Psoas muscle (tissue), 8 donors: ENCODE results near the gene IL6ST. TPM values are rescaled to one million over a fixed set of nuclear protein-coding genes. Genes with fewer than 3 reads are reported as not detected.
"Not testable (repeated sequence)": the region's sequence is repeated elsewhere in the genome, so short reads cannot be mapped to it uniquely, and the experiment has no call there.

Source experiments
- ATAC-seq, 4 donors: fragments of 200-7000 bp; cut with Tn5 transposase; one replicate each; pipeline ENCODE4 v1.9.1; 2020; ENCODE audit warnings: moderate library complexity in 3 of 4, mild to moderate bottlenecking in 2 of 4
- DNase-seq, 2 donors: peaks; one replicate each; pipeline ENCODE4 v3.0.0-alpha.2; 2020
- H3K27ac ChIP-seq: fragments of 200-600 bp; one replicate; pipeline ENCODE4 v1.8.0; 2022
- H3K27me3 ChIP-seq, 3 donors: fragments of 200-600 bp in 1 of 3; one replicate each; pipeline versions ENCODE4 v1.6.1 to v1.8.0; 2013 to 2022; ENCODE audit warnings: low read length in 2 of 3, mild to moderate bottlenecking in 2 of 3, moderate library complexity in 1 of 3; ENCODE audit not compliant: insufficient read depth in 3 of 3
- H3K36me3 ChIP-seq, 2 donors: fragments of 200-600 bp in 1 of 2; one replicate each; pipeline versions ENCODE4 v1.6.1 to v1.8.0; 2013 to 2022; ENCODE audit warnings: low read depth in 1 of 2, mild to moderate bottlenecking in 1 of 2, moderate library complexity in 1 of 2; ENCODE audit not compliant: insufficient read depth in 1 of 2
- H3K4me1 ChIP-seq: fragments of 200-600 bp; one replicate; pipeline ENCODE4 v1.8.0; 2022
- H3K4me3 ChIP-seq: fragments of 200-600 bp; one replicate; pipeline ENCODE4 v1.8.0; 2022; ENCODE audit warnings: mild to moderate bottlenecking
- H3K9me3 ChIP-seq: fragments of 200-600 bp; one replicate; pipeline ENCODE4 v1.8.0; 2022
- WGBS, 3 donors: extraction: QIAGEN DNeasy Blood & Tissue Kit; methylation state at CpG; one replicate each; pipeline versions ENCODE4 v1.1.6 to v1.1.7; 2013; 5-methylcytosine and 5-hydroxymethylcytosine counted together
- intact Hi-C, 2 donors: fragments of 100-400 bp; cut with DNase I; formaldehyde crosslinking; loops; one replicate each; pipeline versions ENCODE4 v1.11.0 to v1.14.2; 2022
- long read RNA-seq, 2 donors: library from polyadenylated mRNA; unstranded; transcript quantifications; one replicate each; pipeline ENCODE4 v2.0.0, GENCODE V29; 2021
- polyA plus RNA-seq, 3 donors: library from polyadenylated mRNA; stranded (reverse); fragments of 200-250 nt; gene quantifications; one replicate each; pipeline ENCODE4 v1.2.3, GENCODE V29; 2013
- total RNA-seq, 4 donors: library from RNA; stranded (reverse); fragmentation: NEBNext Ultra II Directional in 2 of 4; extraction: Animal tissue kit (Norgen Biotek cat#: 25700) in 2 of 4; gene quantifications; one replicate each; pipeline versions ENCODE4 v1.2.1 to v1.2.4, GENCODE V29; 2021 to 2023
- TF ChIP-seq, protein P1 (sequence below): fragments of 200-600 bp; IDR thresholded peaks from one replicate; pipeline ENCODE4 v1.8.0; 2022; ENCODE audit warnings: antibody characterized with exemption
- donor health status: healthy with polysubstance abuse.
- donor health status: DM: no; HTN: no; CAD: no; lungs with moderate emphysema.
- donor health status: Bipolar disorder and iron deficiency.
- donor health status: healthy.
- donor health status: DM: yes; HTN: yes; CAD: no.
- donor health status: DM: no; HTN: no; CAD: no.
- donor health status: DM: no; HTN: no; CAD: no.
- donor health status: DM: yes; HTN: yes; CAD: no.

The IL6ST gene
- 100 to 1,000 TPM; 118 to 255 (median 162) TPM for total RNA-seq
- polyA plus RNA-seq = 100 to 1,000 TPM in 1 of 3 donors, 10 to 100 TPM in 2; 38.6 to 145 (median 42.7) TPM
- long read RNA-seq, donor 1, full-length matches to known transcripts = 31 of 45 reads
- long read RNA-seq, donor 1, partial matches to known transcripts = 3 of 45 reads
- long read RNA-seq, donor 1, other reads (novel, unspliced or antisense) = 11 of 45 reads
- long read RNA-seq, donor 2, full-length matches to known transcripts = 53 of 98 reads
- long read RNA-seq, donor 2, partial matches to known transcripts = 9 of 98 reads
- long read RNA-seq, donor 2, other reads (novel, unspliced or antisense) = 36 of 98 reads

- intact Hi-C loops = loop anchor here in 1 of 2 donors (10.0 kb wide), 1 partner anchor 1180 kb away; the partner anchor contains the start of gene GPBP1
- H3K4me1 ChIP-seq = peaks cover 23% of the 10 kb centered on the region
Observed at GRCh38 chr5:55994495-55994997, at the start of gene IL6ST. TSS of gene IL6ST (minus strand) at chr5:55994963. CDS start at chr5:55976278, 18,685 bp downstream.

GRCh38 chr5:56039985-56040384 lies 45.2 kb upstream of the IL6ST start:
- DNase-seq = no peak
- WGBS, 3 donors = 75 to 81% (median 80%) methylated on average over 2 of the region's 2 CpGs
- Histone ChIP-seq H3K36me3 (no peaks in the 10 kb centered on the region), H3K27ac (no peak overlapping the region), H3K27me3 (no peaks in the 10 kb centered on the region), H3K4me3 (no peak overlapping the region), H3K9me3 (no peaks in the 10 kb centered on the region), H3K4me1 (no peaks in the 10 kb centered on the region)
- intact Hi-C loops = no loop called here
- TF ChIP-seq, protein P1, sequence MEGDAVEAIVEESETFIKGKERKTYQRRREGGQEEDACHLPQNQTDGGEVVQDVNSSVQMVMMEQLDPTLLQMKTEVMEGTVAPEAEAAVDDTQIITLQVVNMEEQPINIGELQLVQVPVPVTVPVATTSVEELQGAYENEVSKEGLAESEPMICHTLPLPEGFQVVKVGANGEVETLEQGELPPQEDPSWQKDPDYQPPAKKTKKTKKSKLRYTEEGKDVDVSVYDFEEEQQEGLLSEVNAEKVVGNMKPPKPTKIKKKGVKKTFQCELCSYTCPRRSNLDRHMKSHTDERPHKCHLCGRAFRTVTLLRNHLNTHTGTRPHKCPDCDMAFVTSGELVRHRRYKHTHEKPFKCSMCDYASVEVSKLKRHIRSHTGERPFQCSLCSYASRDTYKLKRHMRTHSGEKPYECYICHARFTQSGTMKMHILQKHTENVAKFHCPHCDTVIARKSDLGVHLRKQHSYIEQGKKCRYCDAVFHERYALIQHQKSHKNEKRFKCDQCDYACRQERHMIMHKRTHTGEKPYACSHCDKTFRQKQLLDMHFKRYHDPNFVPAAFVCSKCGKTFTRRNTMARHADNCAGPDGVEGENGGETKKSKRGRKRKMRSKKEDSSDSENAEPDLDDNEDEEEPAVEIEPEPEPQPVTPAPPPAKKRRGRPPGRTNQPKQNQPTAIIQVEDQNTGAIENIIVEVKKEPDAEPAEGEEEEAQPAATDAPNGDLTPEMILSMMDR = no peak
- no peak for ATAC-seq

More at GRCh38 chr5:55994495-55994997, at the start of gene IL6ST:
- 0 to 1% (median 0%) methylated on average over 46 to 48 of the region's 48 CpGs for WGBS, 3 donors
- no peak for DNase-seq
- peak within 1 kb of the TSS; percentile 98 for H3K27ac ChIP-seq
- peak; percentile 58 to 69 (median 65) for ATAC-seq
- no peaks in the 10 kb centered on the region for H3K9me3 ChIP-seq
- H3K4me3 ChIP-seq = peak within 1 kb of the TSS; percentile 79
- H3K36me3 ChIP-seq = peaks cover 0 to 3% of the 10 kb centered on the region in 2 donors
- no peaks in the 10 kb centered on the region for H3K27me3 ChIP-seq
- TF ChIP-seq, protein P1 = peak; percentile 17

- intact Hi-C loops, H3K4me1 ChIP-seq, H3K9me3 ChIP-seq, H3K27me3 ChIP-seq, DNase-seq, H3K27ac ChIP-seq, H3K4me3 ChIP-seq, H3K36me3 ChIP-seq, ATAC-seq: not testable (repeated sequence)
- 83 to 97% (median 91%) methylated on average over 4 to 5 of the region's 6 CpGs for WGBS, 3 donors
Observed at GRCh38 chr5:56038206-56038605, 43.4 kb upstream of the IL6ST start.

- no peak for ATAC-seq
- TF ChIP-seq, protein P1 = no peak
- no peaks in the 10 kb centered on the region for H3K9me3 ChIP-seq
- no peaks in the 10 kb centered on the region for H3K4me1 ChIP-seq
- WGBS, 3 donors = 45 to 58% (median 47%) methylated on average over 4 of the region's 4 CpGs
- no peaks in the 10 kb centered on the region for H3K36me3 ChIP-seq
- intact Hi-C loops = no loop called here
- no peak for DNase-seq
- no peak overlapping the region for H3K4me3 ChIP-seq
- H3K27me3 ChIP-seq = no peaks in the 10 kb centered on the region
- H3K27ac ChIP-seq = no peak overlapping the region
Observed at GRCh38 chr5:56037531-56038010, 42.8 kb upstream of the IL6ST start.

GRCh38 chr5:56035394-56035793 lies 40.6 kb upstream of the IL6ST start:
- H3K9me3 ChIP-seq, H3K27me3 ChIP-seq, DNase-seq, ATAC-seq, H3K4me3 ChIP-seq, H3K36me3 ChIP-seq, H3K27ac ChIP-seq, intact Hi-C loops, H3K4me1 ChIP-seq: not testable (repeated sequence)
- WGBS, 3 donors = 96 to 97% (median 97%) methylated on average over 10 to 21 of the region's 21 CpGs

DNA sequence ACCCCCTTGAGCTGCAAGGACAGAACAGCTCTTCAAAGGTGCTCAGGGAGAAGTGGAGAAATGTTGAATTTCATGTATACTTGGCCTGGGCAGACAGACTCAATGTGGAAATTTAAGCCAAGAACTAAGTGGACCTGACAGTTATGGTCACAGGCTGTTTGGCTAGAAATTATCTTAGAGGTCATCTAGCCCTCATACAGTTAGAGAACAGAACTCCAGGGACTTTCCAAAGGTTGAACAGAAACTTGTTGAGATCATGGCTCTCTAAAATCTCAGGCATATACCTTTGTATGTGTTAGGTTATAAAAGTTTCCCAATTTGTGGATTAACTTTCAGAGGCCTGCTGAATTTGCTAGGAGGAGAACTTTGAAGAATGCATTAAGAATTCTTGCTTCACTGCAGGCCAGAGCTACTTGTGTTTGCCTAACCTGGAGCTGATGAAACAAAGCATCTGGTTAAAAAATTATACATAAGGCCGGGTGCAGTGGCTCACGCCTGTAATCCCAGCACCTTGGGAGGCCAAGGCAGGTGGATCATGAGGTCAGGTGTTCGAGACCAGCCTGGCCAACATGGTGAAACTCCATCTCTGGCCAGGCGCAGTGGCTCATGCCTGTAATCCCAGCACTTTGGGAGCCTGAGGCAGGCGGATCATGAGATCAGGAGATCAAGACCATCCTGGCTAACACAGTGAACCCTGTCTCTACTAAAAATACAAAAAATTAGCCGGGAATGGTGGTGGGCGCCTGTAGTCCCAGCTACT lies 35.3 kb upstream of the IL6ST start:
- H3K27me3 ChIP-seq, H3K36me3 ChIP-seq, H3K9me3 ChIP-seq, H3K4me1 ChIP-seq, ATAC-seq, DNase-seq, intact Hi-C loops, H3K27ac ChIP-seq, H3K4me3 ChIP-seq: not testable (repeated sequence)
- 87 to 88% (median 88%) methylated on average over 7 of the region's 7 CpGs for WGBS, 3 donors
